Heart left ventricle (tissue), 16 donors: ENCODE results near the gene SLITRK2. TPM values are rescaled to one million over a fixed set of nuclear protein-coding genes. Genes with fewer than 3 reads are reported as not detected.

Source experiments
- ATAC-seq, 4 donors: fragments of 200-7000 bp; cut with Tn5 transposase; one replicate each; pipeline ENCODE4 v1.9.1; 2020 to 2022; ENCODE audit warnings: moderate library complexity in 4 of 4, mild to moderate bottlenecking in 3 of 4, moderate number of reproducible peaks in 1 of 4
- DNase-seq, 5 donors: peaks; one replicate each; pipeline ENCODE4 v3.0.0-alpha.2; 2020
- H3K27ac ChIP-seq, 12 donors: fragments of 200-600 bp; sonication (generic) in 4 of 12; one replicate each; pipeline versions ENCODE4 v1.5.0 to v1.8.0; 2016 to 2022; ENCODE audit warnings: mild to moderate bottlenecking in 2 of 12
- H3K27me3 ChIP-seq, 9 donors: fragments of 200-600 bp; sonication (generic) in 2 of 9; one replicate each; pipeline versions ENCODE4 v1.5.1 to v1.8.0; 2016 to 2022; ENCODE audit warnings: mild to moderate bottlenecking in 3 of 9
- H3K36me3 ChIP-seq, 9 donors: fragments of 200-600 bp; sonication (generic) in 2 of 9; one replicate each; pipeline versions ENCODE4 v1.5.0 to v1.8.0; 2018 to 2022; ENCODE audit warnings: mild to moderate bottlenecking in 2 of 9
- H3K4me1 ChIP-seq, 12 donors: fragments of 200-600 bp; sonication (generic) in 4 of 12; one replicate each; pipeline versions ENCODE4 v1.5.0 to v1.8.0; 2016 to 2022; ENCODE audit warnings: mild to moderate bottlenecking in 3 of 12
- H3K4me3 ChIP-seq, 12 donors: fragments of 200-600 bp; sonication (generic) in 4 of 12; one replicate each; pipeline versions ENCODE4 v1.5.0 to v1.8.0; 2017 to 2022; ENCODE audit warnings: mild to moderate bottlenecking in 9 of 12, moderate library complexity in 4 of 12
- H3K9me3 ChIP-seq, 12 donors: fragments of 200-600 bp; sonication (generic) in 4 of 12; one replicate each; pipeline versions ENCODE4 v1.5.0 to v1.8.0; 2016 to 2022; ENCODE audit warnings: mild to moderate bottlenecking in 1 of 12
- CTCF ChIP-seq, 12 donors: fragments of 200-600 bp; sonication (generic) in 4 of 12; IDR thresholded peaks; one replicate each; pipeline versions ENCODE4 v1.5.0 to v1.8.0; 2018 to 2022; ENCODE audit warnings: antibody characterized with exemption in 12 of 12, mild to moderate bottlenecking in 5 of 12
- POLR2A ChIP-seq, 2 donors: fragments of 450-650 bp; IDR thresholded peaks; one replicate each; pipeline ENCODE4 v1.6.1; 2017; ENCODE audit warnings: antibody characterized with exemption in 2 of 2, mild to moderate bottlenecking in 2 of 2, moderate library complexity in 2 of 2
- WGBS, 4 donors: extraction: QIAGEN DNeasy Blood & Tissue Kit in 2 of 4; methylation state at CpG; one replicate each; pipeline versions ENCODE4 v1.1.5 to v1.1.7; 2013 to 2018; 5-methylcytosine and 5-hydroxymethylcytosine counted together
- intact Hi-C, 10 donors: fragments of 100-400 bp; cut with DNase I; formaldehyde crosslinking; loops; one replicate each; pipeline versions ENCODE4 v1.11.1 to v1.14.2; 2022
- long read RNA-seq, 3 donors: library from polyadenylated mRNA; unstranded; transcript quantifications; one replicate each; pipeline ENCODE4 v2.0.0, GENCODE V29; 2020 to 2021
- polyA plus RNA-seq, 2 donors: library from polyadenylated mRNA; stranded (reverse); fragments of 200-250 nt; gene quantifications; one replicate each; pipeline ENCODE4 v1.2.3, GENCODE V29; 2013
- total RNA-seq, 9 donors: library from RNA; depleted of rRNA in 2 of 9; stranded (reverse); fragments of >200 nt in 2 of 9; fragmentation: NEBNext Ultra II Directional in 3 of 9; extraction: Animal tissue kit (Norgen Biotek cat#: 25700) in 3 of 9; gene quantifications; one replicate each; pipeline versions ENCODE4 v1.1.0 to v1.2.4, GENCODE V29; 2016 to 2023
- donor health status: ischemic (EF 13 %, LVEDD 7.1; RV severe dilation, severe dysfunction).
- donor health status: healthy with polysubstance abuse.
- donor health status: DM: no; HTN: yes; CAD: no.
- donor health status: DM: no; HTN: no; CAD: no.
- donor health status: ischemic (EF 25% LVEDD 6.9; RV normal size, moderate dysfunction).
- donor health status: ischemic (EF 25% LVEDD 5.7; RV mildly dilated, moderate dysfunction).
- donor health status: healthy.
- donor health status: DM: yes; HTN: yes; CAD: no.
- donor health status: ischemic (EF 35%, LVEDD 5.7; RV mildly dilated, moderate dysfunction).
- donor health status: nonischemic (EF 11% LVEDD 7.7; RV severe dilation, severe dysfunction).
- donor health status: DM: yes; HTN: yes; CAD: no.
- donor health status: PGD.
- donor health status: ischemic (EF 29% LVEDD 5.4; RV normal size, mild dysfunction).
- donor health status: nonischemic (EF 23%, LVEDD 6.1; RV moderate dilation, normal function).

SLITRK2 gene, protein sequence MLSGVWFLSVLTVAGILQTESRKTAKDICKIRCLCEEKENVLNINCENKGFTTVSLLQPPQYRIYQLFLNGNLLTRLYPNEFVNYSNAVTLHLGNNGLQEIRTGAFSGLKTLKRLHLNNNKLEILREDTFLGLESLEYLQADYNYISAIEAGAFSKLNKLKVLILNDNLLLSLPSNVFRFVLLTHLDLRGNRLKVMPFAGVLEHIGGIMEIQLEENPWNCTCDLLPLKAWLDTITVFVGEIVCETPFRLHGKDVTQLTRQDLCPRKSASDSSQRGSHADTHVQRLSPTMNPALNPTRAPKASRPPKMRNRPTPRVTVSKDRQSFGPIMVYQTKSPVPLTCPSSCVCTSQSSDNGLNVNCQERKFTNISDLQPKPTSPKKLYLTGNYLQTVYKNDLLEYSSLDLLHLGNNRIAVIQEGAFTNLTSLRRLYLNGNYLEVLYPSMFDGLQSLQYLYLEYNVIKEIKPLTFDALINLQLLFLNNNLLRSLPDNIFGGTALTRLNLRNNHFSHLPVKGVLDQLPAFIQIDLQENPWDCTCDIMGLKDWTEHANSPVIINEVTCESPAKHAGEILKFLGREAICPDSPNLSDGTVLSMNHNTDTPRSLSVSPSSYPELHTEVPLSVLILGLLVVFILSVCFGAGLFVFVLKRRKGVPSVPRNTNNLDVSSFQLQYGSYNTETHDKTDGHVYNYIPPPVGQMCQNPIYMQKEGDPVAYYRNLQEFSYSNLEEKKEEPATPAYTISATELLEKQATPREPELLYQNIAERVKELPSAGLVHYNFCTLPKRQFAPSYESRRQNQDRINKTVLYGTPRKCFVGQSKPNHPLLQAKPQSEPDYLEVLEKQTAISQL
- total RNA-seq (1 to 10 TPM in 1 of 9 donors, under 1 TPM in 8; 0.05 to 1.1 (median 0.14) TPM), polyA plus RNA-seq (under 1 TPM; 0.07 to 0.15 TPM)
- long read RNA-seq, donor 1: 0 reads
- long read RNA-seq, donor 2, full-length matches to known transcripts: 2 of 2 reads
- long read RNA-seq, donor 2, partial matches to known transcripts: 0 of 2 reads
- long read RNA-seq, donor 2, other reads (novel, unspliced or antisense): 0 of 2 reads
- long read RNA-seq, donor 3: 0 reads

- TF ChIP-seq POLR2A (IDR thresholded peaks at IDR 0.05) (no peak), CTCF (IDR thresholded peaks at IDR 0.05) (no peak)
- Histone ChIP-seq H3K4me3 (peak within 1 kb of the TSS in 9 of 12 donors; percentile 14 to 38 (median 26)), H3K9me3 (no peaks in the 10 kb centered on the region), H3K4me1 (peaks cover 0 to 7% (median 0%) of the 10 kb centered on the region in 12 donors), H3K27ac (no peak within 1 kb of the TSS), H3K27me3 (peaks cover 0 to 53% (median 10%) of the 10 kb centered on the region in 9 donors), H3K36me3 (no peaks in the 10 kb centered on the region)
- 0 to 35% (median 18%) methylated on average over 33 to 56 of the region's 60 CpGs for WGBS, 4 donors
- ATAC-seq: no peak
- intact Hi-C loops: no loop called here
- DNase-seq: peak in 2 of 5 donors; percentile 25 to 42
Measured at GRCh38 chrX:145817331-145818185, at the start of gene SLITRK2. TSS of gene SLITRK2 (plus strand) at chrX:145817829. CDS start at chrX:145822426, 4,597 bp downstream.

DNA sequence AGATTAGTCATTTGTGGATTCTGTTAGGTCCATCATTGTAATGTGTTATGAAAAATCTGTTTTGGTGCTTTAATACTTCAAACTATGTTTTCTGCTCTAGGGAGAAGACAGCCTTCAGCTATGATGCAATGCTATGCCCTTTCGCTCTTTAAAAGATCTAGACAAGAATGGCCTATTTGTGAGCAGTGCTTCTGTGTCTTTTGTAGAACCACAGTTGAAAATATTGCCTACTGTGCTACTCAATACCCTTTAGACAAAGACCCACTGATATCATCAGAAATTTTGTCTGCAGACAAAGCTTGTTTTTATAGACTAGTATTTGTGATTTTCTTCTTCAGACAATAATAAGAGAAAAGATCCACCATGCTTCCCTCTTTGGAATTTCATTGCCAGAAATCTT lies 44.6 kb upstream of the SLITRK2 start:
- ATAC-seq: no peak
- WGBS, 4 donors: 74 to 91% (median 80%) methylated on average over 1 of the region's 1 CpG
- intact Hi-C loops: no loop called here
- no peak for TF ChIP-seq POLR2A (IDR thresholded peaks at IDR 0.05)
- TF ChIP-seq CTCF (IDR thresholded peaks at IDR 0.05): no peak
- no peak overlapping the region for H3K27ac ChIP-seq
- no peaks in the 10 kb centered on the region for H3K27me3 ChIP-seq
- no peak overlapping the region for H3K4me3 ChIP-seq
- DNase-seq: no peak
- no peaks in the 10 kb centered on the region for H3K36me3 ChIP-seq
- H3K4me1 ChIP-seq: no peaks in the 10 kb centered on the region
- no peaks in the 10 kb centered on the region for H3K9me3 ChIP-seq

GRCh38 chrX:145792281-145792680 lies 25.3 kb upstream of the SLITRK2 start:
- no peak for DNase-seq
- Histone ChIP-seq H3K27me3 (no peaks in the 10 kb centered on the region), H3K4me3 (no peak overlapping the region), H3K9me3 (no peaks in the 10 kb centered on the region), H3K4me1 (no peaks in the 10 kb centered on the region), H3K27ac (no peak overlapping the region), H3K36me3 (no peaks in the 10 kb centered on the region)
- ATAC-seq: no peak
- 64 to 83% (median 73%) methylated on average over 1 of the region's 1 CpG for WGBS, 4 donors
- TF ChIP-seq POLR2A (IDR thresholded peaks at IDR 0.05): no peak
- no peak for TF ChIP-seq CTCF (IDR thresholded peaks at IDR 0.05)
- intact Hi-C loops: no loop called here
